Mesenchymal stem cell (in vitro differentiated cells and primary cell): Measurements from ENCODE around the gene PPP6R1.

Source experiments
- DNase-seq: peaks from one replicate; pipeline ENCODE4 v3.0.0-alpha.2; 2013
- H2AFZ ChIP-seq: one replicate; pipeline ENCODE4 v1.6.1; 2013; ENCODE audit warnings: low read depth, mild to moderate bottlenecking, control low read depth, inconsistent platforms, low read length, moderate library complexity
- H2AK5ac ChIP-seq: 2 replicates; pipeline ENCODE4 v1.6.1; 2013; ENCODE audit warnings: low read length, moderate library complexity, mild to moderate bottlenecking, inconsistent platforms; ENCODE audit not compliant: severe bottlenecking
- H2BK120ac ChIP-seq: one replicate; pipeline ENCODE4 v1.6.1; 2013; ENCODE audit warnings: low read depth, mild to moderate bottlenecking, inconsistent platforms, low read length, moderate library complexity
- H2BK12ac ChIP-seq, 2 experiments: one replicate each; pipeline ENCODE4 v1.6.1; 2013; ENCODE audit warnings: inconsistent platforms in 2 of 2, low read length in 2 of 2, mild to moderate bottlenecking in 2 of 2, moderate library complexity in 2 of 2, control low read depth in 1 of 2
- H2BK15ac ChIP-seq: one replicate; pipeline ENCODE4 v1.6.1; 2013; ENCODE audit warnings: mild to moderate bottlenecking, low read depth, inconsistent platforms; ENCODE audit not compliant: poor library complexity, severe bottlenecking
- H2BK5ac ChIP-seq: 2 replicates; pipeline ENCODE4 v1.6.1; 2013; ENCODE audit warnings: low read depth, mild to moderate bottlenecking, low read length, control low read depth, inconsistent platforms; ENCODE audit not compliant: poor library complexity, severe bottlenecking
- H3K14ac ChIP-seq, 2 experiments: one replicate each; pipeline ENCODE4 v1.6.1; 2013; ENCODE audit warnings: inconsistent platforms in 2 of 2, low read length in 2 of 2, control low read depth in 1 of 2, mild to moderate bottlenecking in 1 of 2, moderate library complexity in 1 of 2
- H3K18ac ChIP-seq, 2 experiments: one replicate each; pipeline ENCODE4 v1.6.1; 2013; ENCODE audit warnings: inconsistent platforms in 2 of 2, low read length in 2 of 2, control low read depth in 1 of 2, low read depth in 1 of 2, mild to moderate bottlenecking in 1 of 2
- H3K23ac ChIP-seq, 2 experiments: one replicate each; pipeline ENCODE4 v1.6.1; 2013; ENCODE audit warnings: inconsistent platforms in 2 of 2, low read length in 2 of 2, mild to moderate bottlenecking in 2 of 2, moderate library complexity in 2 of 2, control low read depth in 1 of 2
- H3K27ac ChIP-seq: 2 replicates; pipeline ENCODE4 v1.5.1; 2013; ENCODE audit warnings: mild to moderate bottlenecking, moderate library complexity, low read length, control low read depth, inconsistent platforms; ENCODE audit not compliant: poor library complexity, severe bottlenecking
- H3K27me3 ChIP-seq, 2 experiments: 2 replicates each; pipeline versions ENCODE4 v1.6.1 to v1.7.0; 2013; ENCODE audit warnings: low read length in 2 of 2, mild to moderate bottlenecking in 2 of 2, moderate library complexity in 2 of 2, control low read depth in 1 of 2, inconsistent platforms in 1 of 2; ENCODE audit not compliant: control insufficient read depth in 1 of 2, insufficient read depth in 1 of 2
- H3K36me3 ChIP-seq, 2 experiments: 2 replicates each; pipeline versions ENCODE4 v1.6.1 to v1.7.0; 2013; ENCODE audit warnings: low read length in 2 of 2, control low read depth in 1 of 2, inconsistent platforms in 1 of 2, low read depth in 1 of 2, mild to moderate bottlenecking in 1 of 2; ENCODE audit not compliant: insufficient read depth in 2 of 2, control insufficient read depth in 1 of 2
- H3K4ac ChIP-seq, 2 experiments: one replicate each; pipeline ENCODE4 v1.6.1; 2013; ENCODE audit warnings: inconsistent platforms in 2 of 2, low read length in 2 of 2, mild to moderate bottlenecking in 2 of 2, moderate library complexity in 2 of 2, control low read depth in 1 of 2, low read depth in 1 of 2
- H3K4me1 ChIP-seq: 2 replicates; pipeline ENCODE4 v1.6.1; 2013; ENCODE audit warnings: low read depth, low read length, control low read depth; ENCODE audit not compliant: control insufficient read depth, insufficient read depth
- H3K4me2 ChIP-seq: 2 replicates; pipeline ENCODE4 v1.6.1; 2013; ENCODE audit warnings: low read length, mild to moderate bottlenecking, inconsistent platforms; ENCODE audit not compliant: poor library complexity, severe bottlenecking
- H3K4me3 ChIP-seq, 2 experiments: 2 replicates each; pipeline versions ENCODE4 v1.5.1 to v1.7.0; 2013; ENCODE audit warnings: low read length in 2 of 2, mild to moderate bottlenecking in 2 of 2, control low read depth in 1 of 2, low read depth in 1 of 2; ENCODE audit not compliant: insufficient read depth in 1 of 2
- H3K79me1 ChIP-seq: replicated peaks from 2 replicates; pipeline ENCODE4 v1.6.1; 2013; ENCODE audit warnings: mild to moderate bottlenecking, control low read depth, low read length, inconsistent platforms; ENCODE audit not compliant: poor library complexity, severe bottlenecking
- H3K9ac ChIP-seq: 2 replicates; pipeline ENCODE4 v1.7.0; 2013; ENCODE audit warnings: mild to moderate bottlenecking, low read length, moderate library complexity
- H3K9me3 ChIP-seq: 2 replicates; pipeline ENCODE4 v1.7.0; 2013; ENCODE audit warnings: mild to moderate bottlenecking, low read length; ENCODE audit not compliant: control insufficient read depth
- H4K8ac ChIP-seq: one replicate; pipeline ENCODE4 v1.6.1; 2013; ENCODE audit warnings: inconsistent platforms, mild to moderate bottlenecking, low read length, moderate library complexity
- H4K91ac ChIP-seq: one replicate; pipeline ENCODE4 v1.6.1; 2013; ENCODE audit warnings: mild to moderate bottlenecking, low read length, inconsistent platforms
- WGBS: methylation state at CpG from one replicate; pipeline ENCODE4 v1.1.7; 2013; ENCODE audit warnings: mixed read lengths; 5-methylcytosine and 5-hydroxymethylcytosine counted together

PPP6R1 gene

DNA sequence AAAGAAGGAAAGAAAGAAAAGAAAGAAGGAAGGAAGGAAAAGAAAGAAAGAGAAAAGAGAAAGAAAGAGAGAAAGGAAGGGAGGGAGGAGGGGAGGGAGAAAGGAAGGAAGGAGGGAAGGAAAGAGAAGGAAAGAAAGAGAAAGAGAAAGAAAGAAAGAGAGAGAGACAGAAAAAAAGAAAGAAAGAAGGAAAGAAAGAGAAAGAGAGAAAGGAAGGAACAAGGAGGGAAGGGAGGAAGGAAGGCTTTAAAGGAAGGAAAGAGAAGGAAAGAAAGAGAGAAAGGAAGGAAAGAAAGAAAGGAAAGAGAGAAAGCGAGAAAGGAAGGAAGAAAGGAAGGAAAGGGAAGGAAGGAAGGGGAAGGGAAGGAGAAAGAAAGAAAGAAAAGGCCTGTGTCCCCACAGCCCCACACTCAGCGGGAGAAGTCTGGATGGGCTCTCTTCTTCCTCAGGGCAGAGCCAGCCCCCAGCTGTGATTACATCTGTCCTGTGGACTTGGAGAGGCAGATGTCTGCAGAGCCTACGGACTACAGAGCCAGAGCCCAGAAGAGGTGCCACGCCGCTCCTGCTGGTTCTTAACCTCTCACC lies 59.1 kb downstream of the PPP6R1 start:
- Histone ChIP-seq H4K8ac (no peak overlapping the region), H2AK5ac (no peak overlapping the region), H3K9ac (no peak overlapping the region), H4K91ac (no peak overlapping the region), H2BK120ac (no peak overlapping the region), H3K79me1 (no peaks in the 10 kb centered on the region), H3K36me3 (peaks cover 0 to 50% of the 10 kb centered on the region in 2 experiments), H3K18ac (no peak overlapping the region), H2BK15ac (no peak overlapping the region), H3K27ac (no peak overlapping the region), H3K4me1 (no peaks in the 10 kb centered on the region), H3K4me2 (no peak overlapping the region), H2AFZ (no peak overlapping the region), H3K4ac (no peak overlapping the region), H3K4me3 (no peak overlapping the region), H2BK5ac (no peak overlapping the region), H3K14ac (no peak overlapping the region), H3K27me3 (peaks cover 0 to under 1% of the 10 kb centered on the region in 2 experiments), H2BK12ac (no peak overlapping the region), H3K23ac (no peak overlapping the region), H3K9me3 (no peaks in the 10 kb centered on the region)
- DNase-seq, result no peak
- WGBS, result 74% methylated on average over 5 of the region's 5 CpGs

DNA sequence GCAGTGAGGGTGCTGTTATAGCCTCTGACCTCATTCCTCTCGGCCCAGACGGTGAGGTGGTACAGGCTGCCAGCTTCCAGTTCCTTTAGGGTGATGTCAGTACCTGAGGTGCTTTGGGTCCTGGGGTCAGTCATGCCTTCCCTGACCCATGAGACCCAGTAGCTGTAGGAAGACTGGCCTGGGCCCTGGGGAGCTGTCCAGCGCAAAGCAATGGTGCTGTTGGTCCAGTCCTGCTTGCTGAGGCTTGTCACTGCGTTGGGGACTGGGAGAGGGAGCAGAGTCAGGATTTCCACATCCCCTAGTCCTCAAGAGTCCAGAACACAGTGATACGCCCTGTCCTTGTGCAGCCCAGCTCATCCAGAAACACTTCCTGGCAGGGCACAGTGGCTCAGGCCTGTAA lies 60.2 kb downstream of the PPP6R1 start:
- H3K9ac ChIP-seq, result no peak overlapping the region
- H3K14ac ChIP-seq, result no peak overlapping the region
- H2AFZ ChIP-seq, result no peak overlapping the region
- DNase-seq, result no peak
- no peak overlapping the region for H3K23ac ChIP-seq
- no peak overlapping the region for H2BK120ac ChIP-seq
- H2AK5ac ChIP-seq, result no peak overlapping the region
- no peak overlapping the region for H3K27ac ChIP-seq
- H4K8ac ChIP-seq, result no peak overlapping the region
- H3K4me1 ChIP-seq, result no peaks in the 10 kb centered on the region
- no peak overlapping the region for H3K18ac ChIP-seq
- no peak overlapping the region for H3K4me2 ChIP-seq
- WGBS, result 79% methylated on average over 5 of the region's 5 CpGs
- H4K91ac ChIP-seq, result no peak overlapping the region
- no peaks in the 10 kb centered on the region for H3K27me3 ChIP-seq
- H3K79me1 ChIP-seq, result no peaks in the 10 kb centered on the region
- H2BK5ac ChIP-seq, result no peak overlapping the region
- no peak overlapping the region for H3K4me3 ChIP-seq
- no peak overlapping the region for H3K4ac ChIP-seq
- H2BK12ac ChIP-seq, result no peak overlapping the region
- H3K9me3 ChIP-seq, result no peaks in the 10 kb centered on the region
- peaks cover 0 to 44% of the 10 kb centered on the region in 2 experiments for H3K36me3 ChIP-seq
- H2BK15ac ChIP-seq, result no peak overlapping the region

DNA sequence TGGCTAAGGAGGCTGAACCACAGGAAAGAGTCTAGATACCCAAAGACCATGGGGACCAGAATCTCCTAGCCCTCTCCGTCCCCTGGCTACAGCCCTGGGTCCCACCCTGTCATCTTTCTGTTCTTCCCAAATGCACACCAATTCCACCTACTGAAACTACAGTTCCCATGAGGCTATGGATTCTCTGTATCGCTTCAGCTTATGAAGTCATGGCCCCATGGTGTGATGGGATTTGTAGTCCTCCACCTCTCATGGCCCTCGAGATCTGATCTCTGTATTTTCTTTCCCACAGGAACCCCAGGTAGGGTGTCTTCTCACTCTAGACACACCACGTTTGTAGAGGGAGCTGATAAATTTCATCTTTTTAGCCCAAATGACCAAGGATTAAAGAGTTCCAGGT lies 61.3 kb downstream of the PPP6R1 start:
- Histone ChIP-seq H3K9ac (no peak overlapping the region), H3K4ac (no peak overlapping the region), H4K91ac (no peak overlapping the region), H2BK5ac (no peak overlapping the region), H3K79me1 (no peaks in the 10 kb centered on the region), H2BK15ac (no peak overlapping the region), H3K4me1 (no peaks in the 10 kb centered on the region), H4K8ac (no peak overlapping the region), H3K9me3 (no peaks in the 10 kb centered on the region), H3K4me3 (no peak overlapping the region), H2AFZ (no peak overlapping the region), H2BK120ac (no peak overlapping the region), H3K23ac (no peak overlapping the region), H3K4me2 (no peak overlapping the region), H3K36me3 (peaks cover 0 to 40% of the 10 kb centered on the region in 2 experiments), H3K27me3 (no peaks in the 10 kb centered on the region), H3K14ac (no peak overlapping the region), H2AK5ac (no peak overlapping the region), H3K18ac (no peak overlapping the region), H3K27ac (no peak overlapping the region), H2BK12ac (no peak overlapping the region)
- 70% methylated on average over 4 of the region's 4 CpGs for WGBS
- DNase-seq, result peak; percentile 15

DNA sequence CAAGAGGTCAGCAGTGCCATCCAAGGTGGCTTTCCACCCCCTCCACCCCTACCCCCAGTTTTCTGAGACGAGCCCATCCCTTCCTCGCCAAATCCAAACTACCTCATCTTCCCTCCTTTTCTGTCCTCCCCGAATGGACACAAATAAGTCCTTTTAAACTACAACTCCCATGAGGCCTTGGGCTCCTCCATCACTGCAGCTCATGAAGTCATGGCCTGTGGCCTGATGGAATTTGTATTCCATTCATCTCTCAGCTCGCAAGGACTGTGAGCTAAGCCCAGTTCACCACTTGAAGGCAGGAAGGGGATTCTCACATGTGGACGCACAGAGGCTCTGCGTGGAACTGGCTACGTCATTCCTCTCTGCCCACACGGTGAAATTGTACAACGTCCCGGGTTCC lies 62.0 kb downstream of the PPP6R1 start:
- Histone ChIP-seq H3K14ac (no peak overlapping the region), H2BK12ac (no peak overlapping the region), H3K9ac (no peak overlapping the region), H3K23ac (no peak overlapping the region), H3K4me2 (no peak overlapping the region), H3K9me3 (no peaks in the 10 kb centered on the region), H3K4ac (no peak overlapping the region), H3K79me1 (no peaks in the 10 kb centered on the region), H2AK5ac (no peak overlapping the region), H3K4me1 (no peaks in the 10 kb centered on the region), H3K36me3 (peaks cover 0 to 37% of the 10 kb centered on the region in 2 experiments), H4K8ac (no peak overlapping the region), H2BK15ac (no peak overlapping the region), H3K4me3 (no peak overlapping the region), H2BK5ac (no peak overlapping the region), H3K27me3 (no peaks in the 10 kb centered on the region), H2BK120ac (no peak overlapping the region), H3K18ac (no peak overlapping the region), H2AFZ (no peak overlapping the region), H3K27ac (no peak overlapping the region), H4K91ac (no peak overlapping the region)
- WGBS, result 94% methylated on average over 10 of the region's 10 CpGs
- no peak for DNase-seq
